T-helper 2 cell treated with Interferon-gamma antibody and Interleukin-4, amounts not matched to agents 5 μg/mL and 100 μg/mL, for 36 hours (primary cell): ENCODE data around the gene OSBPL7.

ENCODE experiments used
- DNase-seq: peaks from one replicate; pipeline ENCODE4 v3.0.0; 2021; ENCODE audit warnings: low spot score
- H3K27ac Mint-ChIP-seq: one replicate; pipeline ENCODE4 v1.8.0; 2021; ENCODE audit warnings: mild to moderate bottlenecking, mixed read lengths
- H3K27me3 Mint-ChIP-seq: one replicate; pipeline ENCODE4 v1.8.0; 2021; ENCODE audit warnings: low read depth, mixed read lengths
- H3K36me3 Mint-ChIP-seq: one replicate; pipeline ENCODE4 v1.8.0; 2021; ENCODE audit warnings: low read depth, mixed read lengths
- H3K4me1 Mint-ChIP-seq: one replicate; pipeline ENCODE4 v1.8.0; 2021; ENCODE audit warnings: low read depth, mixed read lengths
- H3K4me3 Mint-ChIP-seq: one replicate; pipeline ENCODE4 v1.8.0; 2022; ENCODE audit warnings: mild to moderate bottlenecking, moderate library complexity, mixed read lengths
- H3K9me3 Mint-ChIP-seq: one replicate; pipeline ENCODE4 v1.8.0; 2021; ENCODE audit warnings: mixed read lengths

Gene OSBPL7

DNA sequence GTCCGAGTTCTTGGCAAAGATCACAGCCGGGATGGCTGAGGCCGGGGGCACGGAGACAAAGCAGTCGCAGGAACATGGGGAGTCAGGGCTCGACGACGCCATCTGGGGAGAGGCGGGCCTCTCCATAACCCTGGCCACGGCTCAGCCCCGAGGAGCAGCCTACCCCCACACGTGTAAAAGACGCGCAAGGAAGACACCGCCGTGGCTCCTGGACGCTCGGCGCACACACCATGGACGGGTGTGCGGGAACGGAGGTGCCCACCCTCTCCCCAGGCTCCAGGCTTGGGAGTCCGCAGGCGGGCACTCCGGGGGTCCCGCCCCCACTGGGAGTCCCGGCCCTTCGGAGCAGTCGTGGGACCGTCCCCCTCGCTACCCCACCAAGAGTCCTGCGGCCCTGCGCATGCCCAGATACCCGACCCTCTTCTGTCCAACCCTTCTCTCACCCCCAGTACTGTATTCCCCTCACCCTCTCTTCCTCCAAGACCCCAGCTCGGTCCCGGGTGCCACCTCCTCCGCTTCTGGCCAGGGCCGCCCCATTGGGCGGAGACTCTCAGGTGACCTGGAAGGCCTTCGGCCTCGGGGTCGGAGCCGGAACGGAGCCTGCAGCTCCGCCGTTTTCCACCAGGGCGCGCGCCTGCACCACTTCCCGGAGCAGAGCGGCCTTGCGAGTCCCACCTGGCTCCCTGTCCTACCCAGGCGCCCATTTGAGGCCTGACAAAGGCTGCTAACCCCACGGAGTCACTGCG is 19.3 kb upstream of the OSBPL7 start, which contains the start of gene SCRN2:
TSS of gene SCRN2 (minus strand) at position 532 of the 746 bp plus-strand sequence. CDS start at position 102, 430 bp downstream.
- Mint-ChIP-seq H3K27ac (peak within 1 kb of the TSS; percentile 93), H3K4me1 (peaks cover 21% of the 10 kb centered on the region), H3K9me3 (no peaks in the 10 kb centered on the region), H3K27me3 (peaks cover 16% of the 10 kb centered on the region), H3K4me3 (peak within 1 kb of the TSS; percentile 99), H3K36me3 (no peaks in the 10 kb centered on the region)
- DNase-seq, result peak; percentile 89

DNA sequence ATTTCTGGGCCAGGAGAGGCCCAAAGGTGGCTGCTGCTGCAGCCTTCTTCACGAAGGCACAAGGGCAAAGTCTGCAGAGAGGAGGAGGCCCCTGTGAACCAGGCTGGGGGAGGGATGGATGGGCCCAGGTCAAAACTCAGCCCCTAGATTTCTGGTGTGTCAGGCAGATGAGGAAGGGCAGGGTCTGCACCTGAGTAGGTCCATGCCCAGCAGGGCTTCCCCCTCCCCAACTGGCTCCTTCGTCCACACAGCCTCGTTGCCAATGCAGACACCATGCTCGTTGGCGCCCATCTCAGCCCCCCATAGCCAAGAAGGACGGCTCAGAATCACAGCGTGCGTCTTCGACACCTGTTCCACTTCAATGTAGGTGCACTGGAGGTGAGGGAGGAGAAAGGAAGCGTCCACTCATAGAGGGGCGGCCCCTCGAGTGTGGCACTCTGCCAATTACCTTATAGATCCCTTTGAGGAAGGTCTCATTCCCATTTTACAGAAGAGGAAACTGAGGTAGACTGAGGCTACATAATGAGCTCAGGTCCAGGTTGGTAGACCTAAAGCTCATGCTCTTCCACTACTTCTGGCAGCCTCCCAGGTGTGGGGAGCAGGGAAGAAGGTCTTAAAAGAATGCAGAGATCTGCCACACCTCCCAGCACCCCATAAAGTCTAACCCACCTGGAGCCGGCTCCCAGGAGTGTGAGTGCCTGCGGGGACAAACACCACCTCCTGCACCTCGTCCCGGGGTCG is 18.6 kb upstream of the OSBPL7 start:
- Mint-ChIP-seq H3K27me3 (peaks cover 9% of the 10 kb centered on the region), H3K4me3 (peak overlapping the region; percentile 99), H3K9me3 (no peaks in the 10 kb centered on the region), H3K36me3 (no peaks in the 10 kb centered on the region), H3K4me1 (peaks cover 25% of the 10 kb centered on the region), H3K27ac (no peak overlapping the region)
- no peak for DNase-seq

DNA sequence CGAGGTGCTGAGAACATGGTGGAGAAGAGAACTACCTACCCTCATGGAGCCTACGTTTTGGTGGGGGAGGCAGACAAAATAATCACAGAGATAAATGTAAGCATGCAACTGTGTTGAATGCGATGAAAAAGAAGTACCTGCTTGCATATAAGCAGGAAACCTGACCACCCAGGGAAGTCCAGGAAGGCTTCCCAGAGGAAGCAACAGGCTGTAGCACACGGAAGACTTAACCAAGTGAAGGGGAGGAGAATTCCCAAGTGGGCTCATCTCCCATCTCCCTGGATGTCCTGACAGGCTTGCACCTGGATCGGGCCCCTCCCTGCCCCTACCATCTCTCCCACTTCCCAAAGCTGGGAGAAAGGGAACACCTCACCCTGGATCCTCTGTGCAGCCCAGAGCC is 17.5 kb upstream of the OSBPL7 start:
- no peak for DNase-seq
- Mint-ChIP-seq H3K4me3 (peak overlapping the region; percentile 40), H3K27me3 (no peaks in the 10 kb centered on the region), H3K27ac (no peak overlapping the region), H3K4me1 (peaks cover 34% of the 10 kb centered on the region), H3K36me3 (no peaks in the 10 kb centered on the region), H3K9me3 (no peaks in the 10 kb centered on the region)

- peaks cover 34% of the 10 kb centered on the region for H3K4me1 Mint-ChIP-seq
- H3K36me3 Mint-ChIP-seq, result no peaks in the 10 kb centered on the region
- H3K9me3 Mint-ChIP-seq, result no peaks in the 10 kb centered on the region
- peak overlapping the region; percentile 40 for H3K4me3 Mint-ChIP-seq
- no peak overlapping the region for H3K27ac Mint-ChIP-seq
- no peaks in the 10 kb centered on the region for H3K27me3 Mint-ChIP-seq
- no peak for DNase-seq
Observed at GRCh38 chr17:47838636-47839035, 17.0 kb upstream of the OSBPL7 start.

GRCh38 chr17:47837401-47838039 is 15.9 kb upstream of the OSBPL7 start:
- Mint-ChIP-seq H3K27ac (no peak overlapping the region), H3K9me3 (no peaks in the 10 kb centered on the region), H3K27me3 (no peaks in the 10 kb centered on the region), H3K36me3 (no peaks in the 10 kb centered on the region), H3K4me1 (peaks cover 32% of the 10 kb centered on the region), H3K4me3 (no peak overlapping the region)
- no peak for DNase-seq

GRCh38 chr17:47836601-47837000 is 15.0 kb upstream of the OSBPL7 start:
- H3K27me3 Mint-ChIP-seq, result no peaks in the 10 kb centered on the region
- H3K4me3 Mint-ChIP-seq, result no peak overlapping the region
- H3K4me1 Mint-ChIP-seq, result peaks cover 31% of the 10 kb centered on the region
- H3K36me3 Mint-ChIP-seq, result no peaks in the 10 kb centered on the region
- no peak for DNase-seq
- no peak overlapping the region for H3K27ac Mint-ChIP-seq
- H3K9me3 Mint-ChIP-seq, result no peaks in the 10 kb centered on the region

- Mint-ChIP-seq H3K4me3 (no peak overlapping the region), H3K27ac (no peak overlapping the region), H3K27me3 (no peaks in the 10 kb centered on the region), H3K36me3 (no peaks in the 10 kb centered on the region), H3K9me3 (no peaks in the 10 kb centered on the region), H3K4me1 (peaks cover 28% of the 10 kb centered on the region)
- DNase-seq, result no peak
Observed at GRCh38 chr17:47834756-47835155, 13.2 kb upstream of the OSBPL7 start.

GRCh38 chr17:47831934-47832327 is 10.3 kb upstream of the OSBPL7 start:
- H3K27me3 Mint-ChIP-seq, result no peaks in the 10 kb centered on the region
- H3K36me3 Mint-ChIP-seq, result peaks cover 8% of the 10 kb centered on the region
- peak overlapping the region; percentile 95 for H3K4me3 Mint-ChIP-seq
- H3K9me3 Mint-ChIP-seq, result no peaks in the 10 kb centered on the region
- peak overlapping the region; percentile 86 for H3K27ac Mint-ChIP-seq
- DNase-seq, result no peak
- peaks cover 29% of the 10 kb centered on the region for H3K4me1 Mint-ChIP-seq

GRCh38 chr17:47831003-47831933 is 9.7 kb upstream of the OSBPL7 start, which contains the start of the genes LRRC46 and MRPL10:
Gene LRRC46 (plus strand): TSS chr17:47831670. CDS start chr17:47831990, 320 bp downstream.
Gene MRPL10 (minus strand): TSS chr17:47831541. CDS start chr17:47831511, 30 bp downstream.
- H3K9me3 Mint-ChIP-seq, result no peaks in the 10 kb centered on the region
- H3K4me1 Mint-ChIP-seq, result peaks cover 29% of the 10 kb centered on the region
- no peaks in the 10 kb centered on the region for H3K27me3 Mint-ChIP-seq
- peak within 1 kb of the TSS; percentile 95 for H3K4me3 Mint-ChIP-seq
- peak; percentile 92 for DNase-seq
- H3K36me3 Mint-ChIP-seq, result peaks cover 14% of the 10 kb centered on the region
- peak within 1 kb of the TSS; percentile 86 for H3K27ac Mint-ChIP-seq

GRCh38 chr17:47830396-47831002 is 8.9 kb upstream of the OSBPL7 start:
- no peaks in the 10 kb centered on the region for H3K27me3 Mint-ChIP-seq
- peak overlapping the region; percentile 86 for H3K27ac Mint-ChIP-seq
- no peak for DNase-seq
- peak overlapping the region; percentile 95 for H3K4me3 Mint-ChIP-seq
- peaks cover 26% of the 10 kb centered on the region for H3K4me1 Mint-ChIP-seq
- no peaks in the 10 kb centered on the region for H3K9me3 Mint-ChIP-seq
- H3K36me3 Mint-ChIP-seq, result peaks cover 19% of the 10 kb centered on the region

- H3K27me3 Mint-ChIP-seq, result no peaks in the 10 kb centered on the region
- H3K27ac Mint-ChIP-seq, result peak overlapping the region; percentile 86
- no peak for DNase-seq
- peaks cover 22% of the 10 kb centered on the region for H3K36me3 Mint-ChIP-seq
- no peaks in the 10 kb centered on the region for H3K9me3 Mint-ChIP-seq
- H3K4me3 Mint-ChIP-seq, result peak overlapping the region; percentile 95
- peaks cover 23% of the 10 kb centered on the region for H3K4me1 Mint-ChIP-seq
Observed at GRCh38 chr17:47829870-47830269, 8.3 kb upstream of the OSBPL7 start.

DNA sequence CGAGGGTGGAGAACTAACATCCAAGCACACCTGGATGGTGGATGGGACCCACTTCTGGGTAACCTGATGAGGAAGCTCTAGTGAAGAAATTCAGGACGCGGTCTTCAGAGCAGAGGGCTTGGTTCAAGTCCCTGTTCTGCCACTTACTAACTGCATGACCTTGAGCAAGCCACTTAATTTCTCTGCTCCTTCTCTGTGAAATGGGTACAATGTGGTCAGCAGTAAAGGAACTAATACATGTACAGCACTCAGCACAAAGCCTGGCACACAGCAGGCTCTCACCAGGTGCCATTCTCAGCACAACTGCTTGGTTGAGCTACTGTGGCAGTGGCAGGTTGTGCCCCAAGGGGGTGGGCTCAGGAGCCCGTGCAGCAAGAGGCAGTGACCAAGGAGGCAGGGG is 1.9 kb upstream of the OSBPL7 start:
- H3K4me3 Mint-ChIP-seq, result no peak overlapping the region
- H3K4me1 Mint-ChIP-seq, result peaks cover 18% of the 10 kb centered on the region
- H3K27ac Mint-ChIP-seq, result peak overlapping the region; percentile 34
- no peaks in the 10 kb centered on the region for H3K27me3 Mint-ChIP-seq
- no peaks in the 10 kb centered on the region for H3K9me3 Mint-ChIP-seq
- peaks cover 31% of the 10 kb centered on the region for H3K36me3 Mint-ChIP-seq
- DNase-seq, result no peak

- no peak for DNase-seq
- peaks cover 30% of the 10 kb centered on the region for H3K36me3 Mint-ChIP-seq
- no peaks in the 10 kb centered on the region for H3K27me3 Mint-ChIP-seq
- peak overlapping the region; percentile 18 for H3K4me3 Mint-ChIP-seq
- peaks cover 18% of the 10 kb centered on the region for H3K4me1 Mint-ChIP-seq
- peak overlapping the region; percentile 62 for H3K27ac Mint-ChIP-seq
- H3K9me3 Mint-ChIP-seq, result no peaks in the 10 kb centered on the region
Observed at GRCh38 chr17:47822785-47823184, 1.2 kb upstream of the OSBPL7 start.
